HL-60 (cell line): ENCODE data around the gene FSTL3.

Experiments used
- DNase-seq, 2 experiments: peaks; one replicate each; pipeline ENCODE4 v3.0.0-alpha.2; 2010 to 2020; ENCODE audit warnings: low read depth in 1 of 2, low spot score in 1 of 2
- H3K27ac ChIP-seq: fragments of 250-450 bp; sonication (Bioruptor Pico); replicated peaks from 2 replicates; pipeline ENCODE4 v1.5.1; 2020; ENCODE audit warnings: mild to moderate bottlenecking, moderate library complexity
- H3K27me3 ChIP-seq: fragments of 250-450 bp; sonication (Bioruptor Pico); 2 replicates; pipeline ENCODE4 v1.5.1; 2021; ENCODE audit warnings: mild to moderate bottlenecking, moderate library complexity; ENCODE audit not compliant: insufficient read depth, poor library complexity, severe bottlenecking
- H3K4me3 ChIP-seq: replicated peaks from 2 replicates; pipeline ENCODE4 v1.5.1; 2011; ENCODE audit warnings: mild to moderate bottlenecking, control low read depth, low read length; ENCODE audit not compliant: insufficient read depth
- GABPA ChIP-seq: IDR thresholded peaks from 2 replicates; pipeline ENCODE4 v1.6.1; 2012; ENCODE audit warnings: low read depth
- POLR2AphosphoS5 ChIP-seq: IDR thresholded peaks from 2 replicates; pipeline ENCODE4 v1.6.1; 2012; ENCODE audit warnings: low read depth
- SPI1 ChIP-seq: IDR thresholded peaks from 2 replicates; pipeline ENCODE4 v1.6.1; 2012; ENCODE audit warnings: low read depth, mild to moderate bottlenecking, borderline replicate concordance
- TF ChIP-seq, protein P1 (sequence below): IDR thresholded peaks from 2 replicates; pipeline ENCODE4 v1.6.1; 2012; ENCODE audit warnings: low read depth; ENCODE audit not compliant: insufficient replicate concordance
- TF ChIP-seq, protein P2 (sequence below): IDR thresholded peaks from one replicate; pipeline ENCODE4 v1.5.1; 2011; ENCODE audit warnings: low read length, control low read depth, inconsistent platforms; ENCODE audit not compliant: insufficient read depth

The FSTL3 gene

GRCh38 chr19:653425-653824, 22.8 kb upstream of the FSTL3 start:
- H3K27me3 ChIP-seq = no peaks in the 10 kb centered on the region
- no peak overlapping the region for H3K4me3 ChIP-seq
- no peak overlapping the region for H3K27ac ChIP-seq
- DNase-seq = no peak
- TF ChIP-seq SPI1 (no peak), GABPA (no peak), POLR2AphosphoS5 (no peak)
- TF ChIP-seq, protein P1, sequence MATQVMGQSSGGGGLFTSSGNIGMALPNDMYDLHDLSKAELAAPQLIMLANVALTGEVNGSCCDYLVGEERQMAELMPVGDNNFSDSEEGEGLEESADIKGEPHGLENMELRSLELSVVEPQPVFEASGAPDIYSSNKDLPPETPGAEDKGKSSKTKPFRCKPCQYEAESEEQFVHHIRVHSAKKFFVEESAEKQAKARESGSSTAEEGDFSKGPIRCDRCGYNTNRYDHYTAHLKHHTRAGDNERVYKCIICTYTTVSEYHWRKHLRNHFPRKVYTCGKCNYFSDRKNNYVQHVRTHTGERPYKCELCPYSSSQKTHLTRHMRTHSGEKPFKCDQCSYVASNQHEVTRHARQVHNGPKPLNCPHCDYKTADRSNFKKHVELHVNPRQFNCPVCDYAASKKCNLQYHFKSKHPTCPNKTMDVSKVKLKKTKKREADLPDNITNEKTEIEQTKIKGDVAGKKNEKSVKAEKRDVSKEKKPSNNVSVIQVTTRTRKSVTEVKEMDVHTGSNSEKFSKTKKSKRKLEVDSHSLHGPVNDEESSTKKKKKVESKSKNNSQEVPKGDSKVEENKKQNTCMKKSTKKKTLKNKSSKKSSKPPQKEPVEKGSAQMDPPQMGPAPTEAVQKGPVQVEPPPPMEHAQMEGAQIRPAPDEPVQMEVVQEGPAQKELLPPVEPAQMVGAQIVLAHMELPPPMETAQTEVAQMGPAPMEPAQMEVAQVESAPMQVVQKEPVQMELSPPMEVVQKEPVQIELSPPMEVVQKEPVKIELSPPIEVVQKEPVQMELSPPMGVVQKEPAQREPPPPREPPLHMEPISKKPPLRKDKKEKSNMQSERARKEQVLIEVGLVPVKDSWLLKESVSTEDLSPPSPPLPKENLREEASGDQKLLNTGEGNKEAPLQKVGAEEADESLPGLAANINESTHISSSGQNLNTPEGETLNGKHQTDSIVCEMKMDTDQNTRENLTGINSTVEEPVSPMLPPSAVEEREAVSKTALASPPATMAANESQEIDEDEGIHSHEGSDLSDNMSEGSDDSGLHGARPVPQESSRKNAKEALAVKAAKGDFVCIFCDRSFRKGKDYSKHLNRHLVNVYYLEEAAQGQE = no peak
- TF ChIP-seq, protein P2, sequence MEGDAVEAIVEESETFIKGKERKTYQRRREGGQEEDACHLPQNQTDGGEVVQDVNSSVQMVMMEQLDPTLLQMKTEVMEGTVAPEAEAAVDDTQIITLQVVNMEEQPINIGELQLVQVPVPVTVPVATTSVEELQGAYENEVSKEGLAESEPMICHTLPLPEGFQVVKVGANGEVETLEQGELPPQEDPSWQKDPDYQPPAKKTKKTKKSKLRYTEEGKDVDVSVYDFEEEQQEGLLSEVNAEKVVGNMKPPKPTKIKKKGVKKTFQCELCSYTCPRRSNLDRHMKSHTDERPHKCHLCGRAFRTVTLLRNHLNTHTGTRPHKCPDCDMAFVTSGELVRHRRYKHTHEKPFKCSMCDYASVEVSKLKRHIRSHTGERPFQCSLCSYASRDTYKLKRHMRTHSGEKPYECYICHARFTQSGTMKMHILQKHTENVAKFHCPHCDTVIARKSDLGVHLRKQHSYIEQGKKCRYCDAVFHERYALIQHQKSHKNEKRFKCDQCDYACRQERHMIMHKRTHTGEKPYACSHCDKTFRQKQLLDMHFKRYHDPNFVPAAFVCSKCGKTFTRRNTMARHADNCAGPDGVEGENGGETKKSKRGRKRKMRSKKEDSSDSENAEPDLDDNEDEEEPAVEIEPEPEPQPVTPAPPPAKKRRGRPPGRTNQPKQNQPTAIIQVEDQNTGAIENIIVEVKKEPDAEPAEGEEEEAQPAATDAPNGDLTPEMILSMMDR = no peak

- no peak overlapping the region for H3K4me3 ChIP-seq
- H3K27ac ChIP-seq = no peak overlapping the region
- H3K27me3 ChIP-seq = no peaks in the 10 kb centered on the region
- DNase-seq = no peak
- TF ChIP-seq GABPA (no peak), POLR2AphosphoS5 (no peak), SPI1 (no peak)
- TF ChIP-seq, protein P1 = no peak
- TF ChIP-seq, protein P2 = no peak
These were observed 20.5 kb upstream of the FSTL3 start for GRCh38 chr19:655691-656090.

DNA sequence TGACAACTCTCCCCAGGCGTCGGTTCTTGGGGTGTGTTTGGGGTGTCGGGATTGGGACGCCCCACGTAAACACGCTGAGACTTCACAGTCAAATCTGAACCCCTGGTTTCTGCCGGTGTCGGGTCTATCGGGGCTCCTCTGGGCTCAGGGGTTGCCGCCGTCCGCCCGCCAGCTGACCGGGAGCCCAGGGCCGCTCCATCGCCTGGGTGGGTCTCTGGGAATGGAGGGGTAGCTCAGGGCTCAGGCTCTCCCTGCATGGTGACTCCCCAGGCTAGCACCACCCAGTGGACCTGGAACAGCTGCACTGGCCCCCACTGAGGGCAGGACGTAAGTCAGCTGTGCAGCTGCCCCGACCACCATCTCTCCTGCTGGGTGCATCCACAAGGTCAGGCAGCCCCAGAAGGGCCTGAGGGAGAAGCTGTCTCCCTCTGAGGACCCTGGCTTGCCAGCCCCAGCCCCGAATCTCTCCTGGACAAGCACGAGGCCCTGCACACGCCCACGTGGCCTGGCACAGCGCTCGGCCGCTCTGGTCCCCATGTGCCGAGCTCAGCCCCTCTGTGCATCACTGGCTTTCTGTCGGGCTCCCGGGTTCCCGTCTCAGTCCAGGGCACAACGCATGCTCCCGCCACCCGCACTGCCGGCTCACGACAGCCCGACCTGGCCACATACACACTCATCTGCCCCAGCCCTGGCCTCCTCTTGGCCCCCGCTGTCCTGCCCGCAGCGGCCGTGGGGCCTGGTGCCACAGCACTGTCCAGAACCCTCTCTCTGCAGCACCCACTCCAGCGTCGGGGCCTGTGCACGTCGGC, 19.2 kb upstream of the FSTL3 start:
- H3K27me3 ChIP-seq = no peaks in the 10 kb centered on the region
- DNase-seq = no peak
- 0 out of 2 replicates have a peak, but pooled peaks have one; percentile 16 for TF ChIP-seq POLR2AphosphoS5
- TF ChIP-seq, protein P1 = no peak
- no peak overlapping the region for H3K27ac ChIP-seq
- H3K4me3 ChIP-seq = no peak overlapping the region
